Body of pancreas (tissue), 4 donors: Measurements from ENCODE around the gene ZNF408. TPM values are rescaled to one million over a fixed set of nuclear protein-coding genes. Genes with fewer than 3 reads are reported as not detected.

ENCODE experiments used
- ATAC-seq: fragments of 150-250 bp; one replicate; pipeline ENCODE4 v1.9.1; 2016
- DNase-seq, 4 donors: peaks; one replicate each; pipeline ENCODE4 v3.0.0-alpha.2; 2019
- H3K27ac ChIP-seq, 4 donors: fragments of 200-600 bp; sonication (generic); 1 replicate in 3 of 4; 2 replicates in 1 of 4; pipeline versions ENCODE4 v1.5.1 to v1.6.1; 2016 to 2019; ENCODE audit warnings: mild to moderate bottlenecking in 1 of 4, mixed read lengths in 1 of 4, moderate library complexity in 1 of 4
- H3K27me3 ChIP-seq, 2 donors: fragments of 200-600 bp; sonication (generic); one replicate each; pipeline ENCODE4 v1.6.0; 2016; ENCODE audit warnings: mild to moderate bottlenecking in 1 of 2
- H3K36me3 ChIP-seq, 2 donors: fragments of 200-600 bp; sonication (generic); replicated peaks in 1 of 2; 2 replicates each; pipeline ENCODE4 v1.5.1; 2016; ENCODE audit warnings: low read depth in 2 of 2; ENCODE audit not compliant: insufficient read depth in 1 of 2
- H3K4me1 ChIP-seq: fragments of 200-600 bp; sonication (generic); one replicate; pipeline ENCODE4 v1.6.0; 2016
- H3K4me3 ChIP-seq, 2 donors: fragments of 200-600 bp; sonication (generic); 1 replicate in 1 of 2; 2 replicates in 1 of 2; pipeline ENCODE4 v1.5.1; 2016 to 2019
- H3K9me3 ChIP-seq, 3 donors: fragments of 200-600 bp; sonication (generic); 1 replicate in 2 of 3; 2 replicates in 1 of 3; pipeline ENCODE4 v1.5.1; 2016
- CTCF ChIP-seq, 7 experiments: fragments of 450-650 bp in 4 of 7; fragments of 200-600 bp in 3 of 7; sonication (generic) in 3 of 7; IDR thresholded peaks; one replicate each; pipeline ENCODE4 v1.5.1; 2016 to 2019; ENCODE audit warnings: antibody characterized with exemption in 7 of 7
- POLR2A ChIP-seq, 3 donors: fragments of 450-650 bp; IDR thresholded peaks; one replicate each; pipeline ENCODE4 v1.6.1; 2016; ENCODE audit warnings: antibody characterized with exemption in 3 of 3, mild to moderate bottlenecking in 2 of 3
- WGBS, 2 donors: methylation state at CpG; one replicate each; pipeline ENCODE4 v1.1.5; 2017; 5-methylcytosine and 5-hydroxymethylcytosine counted together
- intact Hi-C: fragments of 100-400 bp; cut with DNase I; formaldehyde crosslinking; loops from one replicate; pipeline ENCODE4 v1.15.1; 2023
- total RNA-seq, 2 donors: library from RNA; depleted of rRNA; stranded (reverse); fragments of >200 nt; gene quantifications; one replicate each; pipeline ENCODE4 v1.1.0, GENCODE V29; 2016

ZNF408 gene
- total RNA-seq, 2 donors from 2014 or later: 6.5 to 7.9 TPM

- TF ChIP-seq CTCF (IDR thresholded peaks at IDR 0.05): no peak
- TF ChIP-seq POLR2A (IDR thresholded peaks at IDR 0.05): no peak
- WGBS, 2 donors: 94 to 100% methylated on average over 1 of the region's 1 CpG
- Histone ChIP-seq H3K36me3 (peaks cover 0 to 12% of the 10 kb centered on the region in 2 donors), H3K4me1 (no peaks in the 10 kb centered on the region), H3K27ac (no peak overlapping the region), H3K9me3 (no peaks in the 10 kb centered on the region), H3K4me3 (no peak overlapping the region), H3K27me3 (no peaks in the 10 kb centered on the region)
- DNase-seq: no peak
- intact Hi-C loops: no loop called here
- no peak for ATAC-seq
These were observed 10.1 kb upstream of the ZNF408 start for GRCh38 chr11:46690702-46691101.

- Histone ChIP-seq H3K9me3 (no peaks in the 10 kb centered on the region), H3K27ac (no peak overlapping the region), H3K4me3 (no peak overlapping the region), H3K4me1 (peaks cover 3% of the 10 kb centered on the region), H3K36me3 (peaks cover 0 to 10% of the 10 kb centered on the region in 2 donors), H3K27me3 (no peaks in the 10 kb centered on the region)
- no peak for ATAC-seq
- intact Hi-C loops: no loop called here
- 87 to 96% methylated on average over 4 of the region's 4 CpGs for WGBS, 2 donors
- no peak for TF ChIP-seq POLR2A (IDR thresholded peaks at IDR 0.05)
- TF ChIP-seq CTCF (IDR thresholded peaks at IDR 0.05): no peak
- DNase-seq: no peak
These were observed 8.4 kb upstream of the ZNF408 start for GRCh38 chr11:46692450-46692849.

GRCh38 chr11:46693597-46694012 is 7.2 kb upstream of the ZNF408 start:
- 52 to 82% methylated on average over 2 of the region's 2 CpGs for WGBS, 2 donors
- Histone ChIP-seq H3K27ac (no peak overlapping the region), H3K36me3 (peaks cover 0 to 10% of the 10 kb centered on the region in 2 donors), H3K4me1 (peaks cover 14% of the 10 kb centered on the region), H3K4me3 (no peak overlapping the region), H3K27me3 (no peaks in the 10 kb centered on the region), H3K9me3 (no peaks in the 10 kb centered on the region)
- intact Hi-C loops: no loop called here
- ATAC-seq: no peak
- DNase-seq: no peak
- TF ChIP-seq POLR2A (IDR thresholded peaks at IDR 0.05): no peak
- TF ChIP-seq CTCF (IDR thresholded peaks at IDR 0.05): no peak

- TF ChIP-seq CTCF (IDR thresholded peaks at IDR 0.05) (no peak), POLR2A (IDR thresholded peaks at IDR 0.05) (no peak)
- Histone ChIP-seq H3K27me3 (no peaks in the 10 kb centered on the region), H3K36me3 (peaks cover 0 to 10% of the 10 kb centered on the region in 2 donors), H3K4me3 (no peak overlapping the region), H3K9me3 (no peaks in the 10 kb centered on the region), H3K4me1 (peaks cover 19% of the 10 kb centered on the region), H3K27ac (no peak overlapping the region)
- ATAC-seq (no peak), DNase-seq (no peak)
- intact Hi-C loops: no loop called here
- WGBS, 2 donors: 86 to 92% methylated on average over 6 of the region's 6 CpGs
These were observed 6.8 kb upstream of the ZNF408 start for GRCh38 chr11:46694072-46694471.

GRCh38 chr11:46694607-46695006 is 6.2 kb upstream of the ZNF408 start:
- intact Hi-C loops: no loop called here
- no peak for TF ChIP-seq POLR2A (IDR thresholded peaks at IDR 0.05)
- no peak for TF ChIP-seq CTCF (IDR thresholded peaks at IDR 0.05)
- no peak for ATAC-seq
- Histone ChIP-seq H3K27me3 (no peaks in the 10 kb centered on the region), H3K36me3 (peaks cover 0 to 10% of the 10 kb centered on the region in 2 donors), H3K9me3 (no peaks in the 10 kb centered on the region), H3K27ac (no peak overlapping the region), H3K4me3 (no peak overlapping the region), H3K4me1 (peaks cover 24% of the 10 kb centered on the region)
- WGBS, 2 donors: 85% methylated on average over 7 of the region's 7 CpGs; no CpG with 5 or more reads in 1 of the 2 donors
- no peak for DNase-seq
